ENCODE results near the gene SULT1A2.

- TF ChIP-seq CTCF (IDR thresholded peaks at IDR 0.05) (no peak), POLR2A (IDR thresholded peaks at IDR 0.05) (no peak)
These were observed 41.3 kb downstream of the SULT1A2 start for GRCh38 chr16:28555561-28555960.
